ENCODE results near the gene ARHGEF18. TPM values are rescaled to one million over a fixed set of nuclear protein-coding genes. Genes with fewer than 3 reads are reported as not detected.
"Not testable (repeated sequence)": the region's sequence is repeated elsewhere in the genome, so short reads cannot be mapped to it uniquely, and the experiment has no call there.

ARHGEF18 gene
- total RNA-seq, result 8.3 TPM
- long read RNA-seq, partial matches to known transcripts, result 16 of 21 reads
- long read RNA-seq, other reads (novel, unspliced or antisense), result 5 of 21 reads

DNA sequence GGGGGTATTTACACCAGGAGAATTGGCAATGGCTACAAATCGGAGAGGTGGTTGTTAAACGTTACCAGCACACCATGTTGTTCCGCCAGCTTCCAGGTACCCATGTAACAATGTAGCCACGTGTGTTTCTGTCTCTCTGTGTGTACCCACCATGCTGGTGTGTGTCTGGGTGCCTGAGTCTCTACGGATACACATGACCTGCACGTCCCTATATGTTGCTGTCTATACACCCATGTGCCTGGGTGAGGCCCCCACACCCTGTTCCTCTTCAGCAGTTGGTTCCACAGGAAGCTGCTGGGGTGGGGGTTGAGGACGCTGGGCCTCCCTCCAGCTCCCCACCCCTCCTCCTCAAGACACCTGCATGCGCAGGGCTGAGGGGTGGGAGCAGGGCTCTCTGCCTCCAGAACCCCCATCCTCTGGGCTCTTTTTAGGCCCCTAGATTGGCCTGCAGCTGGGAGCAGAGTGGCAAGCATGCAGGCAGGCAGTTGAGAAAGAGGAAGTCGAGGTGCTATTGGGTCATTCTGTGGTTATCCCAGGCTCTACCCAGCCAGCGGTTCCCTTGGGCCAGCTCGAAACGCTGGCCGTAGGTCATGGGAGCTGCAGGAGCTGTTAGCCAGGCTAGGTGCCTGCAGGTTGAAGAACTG is at the start of gene ARHGEF18:
ARHGEF18 (plus strand) TSS at position 351 of the 644 bp plus-strand sequence. CDS start 13,954 bp downstream, outside the sequence.
- intact Hi-C loops (cut with micrococcal nuclease), result no loop called here
- H3K4me3 ChIP-seq, result no peak within 1 kb of the TSS

GRCh38 chr19:7301525-7301924 is 47.2 kb upstream of the ARHGEF18 start:
- no peaks in the 10 kb centered on the region for H3K4me1 ChIP-seq
- no peak overlapping the region for H3K4me3 ChIP-seq
- TF ChIP-seq CTCF (IDR thresholded peaks at IDR 0.05; ENCODE audit: borderline replicate concordance), result no peak
- H3K9me3 ChIP-seq (replicated peaks), result no peaks in the 10 kb centered on the region
- H3K27ac ChIP-seq (replicated peaks), result no peak overlapping the region
- H3K27me3 ChIP-seq (ENCODE audit: low read depth), result no peaks in the 10 kb centered on the region
- H3K36me3 ChIP-seq, result no peaks in the 10 kb centered on the region
- no peak for DNase-seq
- intact Hi-C loops (cut with micrococcal nuclease), result no loop called here

More for the DNA sequence above, at the start of gene ARHGEF18:
- Histone ChIP-seq H3K4me1 (no peaks in the 10 kb centered on the region), H3K9me3 (replicated peaks) (peaks cover 14% of the 10 kb centered on the region), H3K27ac (replicated peaks) (no peak within 1 kb of the TSS), H3K27me3 (ENCODE audit: low read depth) (peaks cover 23% of the 10 kb centered on the region), H3K36me3 (no peaks in the 10 kb centered on the region)
- peak; percentile 23 for DNase-seq
- no peak for TF ChIP-seq CTCF (IDR thresholded peaks at IDR 0.05; ENCODE audit: borderline replicate concordance)

DNA sequence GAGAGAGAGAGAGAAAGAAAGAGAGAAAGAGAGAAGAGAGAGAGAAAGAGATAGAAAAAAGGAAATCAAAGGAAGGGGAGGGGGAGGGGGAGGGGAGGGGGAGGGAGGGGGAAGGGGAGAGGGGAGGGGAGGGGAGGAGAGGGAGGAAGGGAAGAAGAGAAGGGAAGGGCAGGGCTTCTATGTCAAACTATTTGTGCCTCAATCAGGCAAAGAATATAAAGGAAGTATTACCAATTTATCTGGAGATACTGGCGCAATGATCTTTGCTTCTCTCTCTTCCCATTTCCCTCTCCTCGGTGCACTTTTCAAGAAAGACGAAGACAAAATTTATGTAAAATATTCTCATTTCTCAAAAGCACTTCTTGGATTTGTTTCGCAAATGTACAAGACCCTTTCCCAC is 45.3 kb upstream of the ARHGEF18 start:
- Histone ChIP-seq H3K27ac (replicated peaks) (no peak overlapping the region), H3K4me1 (no peaks in the 10 kb centered on the region), H3K27me3 (ENCODE audit: low read depth) (no peaks in the 10 kb centered on the region), H3K4me3 (no peak overlapping the region), H3K36me3 (no peaks in the 10 kb centered on the region), H3K9me3 (replicated peaks) (no peaks in the 10 kb centered on the region)
- no peak for TF ChIP-seq CTCF (IDR thresholded peaks at IDR 0.05; ENCODE audit: borderline replicate concordance)
- intact Hi-C loops (cut with micrococcal nuclease), result no loop called here
- DNase-seq, result no peak

GRCh38 chr19:7304200-7304599 is 44.5 kb upstream of the ARHGEF18 start:
- Histone ChIP-seq H3K27ac (replicated peaks) (no peak overlapping the region), H3K4me1 (no peaks in the 10 kb centered on the region), H3K36me3 (no peaks in the 10 kb centered on the region), H3K27me3 (ENCODE audit: low read depth) (no peaks in the 10 kb centered on the region), H3K4me3 (no peak overlapping the region), H3K9me3 (replicated peaks) (no peaks in the 10 kb centered on the region)
- TF ChIP-seq CTCF (IDR thresholded peaks at IDR 0.05; ENCODE audit: borderline replicate concordance), result no peak
- intact Hi-C loops (cut with micrococcal nuclease), result no loop called here
- no peak for DNase-seq

- no peaks in the 10 kb centered on the region for H3K27me3 ChIP-seq (ENCODE audit: low read depth)
- no peak for TF ChIP-seq CTCF (IDR thresholded peaks at IDR 0.05; ENCODE audit: borderline replicate concordance)
- H3K4me3 ChIP-seq, result no peak overlapping the region
- DNase-seq, result no peak
- intact Hi-C loops (cut with micrococcal nuclease), result no loop called here
- no peaks in the 10 kb centered on the region for H3K36me3 ChIP-seq
- no peaks in the 10 kb centered on the region for H3K9me3 ChIP-seq (replicated peaks)
- H3K27ac ChIP-seq (replicated peaks), result no peak overlapping the region
- H3K4me1 ChIP-seq, result no peaks in the 10 kb centered on the region
Observed at GRCh38 chr19:7307590-7308218, 41.0 kb upstream of the ARHGEF18 start.

DNA sequence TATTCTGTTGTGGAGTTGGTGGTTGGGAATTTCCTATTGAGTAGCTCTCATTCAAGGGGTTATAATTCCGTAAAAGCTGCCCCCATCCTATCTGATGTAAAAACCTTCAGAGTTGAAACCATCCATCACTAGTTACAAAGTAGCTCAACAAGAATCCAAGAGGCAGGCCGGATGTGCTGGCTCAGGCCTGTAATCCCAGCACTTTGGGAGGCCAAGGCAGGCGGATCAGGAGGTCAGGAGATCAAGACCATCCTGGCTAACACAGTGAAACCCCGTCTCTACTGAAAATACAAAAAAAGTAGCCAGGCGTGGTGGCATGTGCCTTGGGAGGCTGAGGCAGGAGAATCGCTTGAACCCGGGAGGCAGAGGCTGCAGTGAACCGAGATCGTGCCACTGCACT is 40.4 kb upstream of the ARHGEF18 start:
- DNase-seq, result not testable (repeated sequence)

More for the DNA sequence above, 40.4 kb upstream of the ARHGEF18 start:
- H3K4me3 ChIP-seq; H3K36me3 ChIP-seq; H3K9me3 ChIP-seq (replicated peaks); H3K4me1 ChIP-seq; intact Hi-C loops (cut with micrococcal nuclease); H3K27ac ChIP-seq (replicated peaks); H3K27me3 ChIP-seq (ENCODE audit: low read depth): not testable (repeated sequence)
